ENCODE data around the gene KANSL1. TPM values are rescaled to one million over a fixed set of nuclear protein-coding genes. Genes with fewer than 3 reads are reported as not detected.

KANSL1 gene
- total and polyA plus RNA-seq, 10 of the 15 experiments (the other 5 are each of a cell fraction or from before 2014, with no cell fraction given), result 4.7 to 60.6 (median 28.0) TPM

DNA sequence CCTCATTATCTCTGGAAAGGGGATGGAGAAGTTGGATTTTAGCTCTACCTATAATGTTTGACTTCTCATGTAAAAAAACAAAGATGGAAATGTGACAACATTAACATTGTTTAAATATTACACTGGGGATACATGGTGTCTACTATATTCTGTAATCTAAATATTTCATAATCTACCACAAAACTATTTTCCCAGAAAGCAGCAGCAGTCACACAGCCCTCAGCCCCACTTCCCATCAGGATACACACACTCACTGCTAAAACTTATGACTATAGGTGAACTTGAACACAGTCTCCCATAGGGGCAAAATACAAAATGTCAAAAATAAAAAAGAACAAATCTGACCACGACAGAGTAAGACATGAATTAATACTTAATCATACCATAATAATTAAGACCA lies 95.7 kb downstream of the KANSL1 start:
- no peak for TF ChIP-seq RAD51 (IDR thresholded peaks at IDR 0.05)
- TF ChIP-seq ESRRA (IDR thresholded peaks at IDR 0.05; ENCODE audit: low read length), result no peak
- TF ChIP-seq CHD2 (IDR thresholded peaks at IDR 0.05; ENCODE audit: borderline replicate concordance, low read depth, low read length), result no peak
- no peak for TF ChIP-seq SUPT20H (IDR thresholded peaks at IDR 0.05; ENCODE audit: borderline replicate concordance, control insufficient read depth, low read depth, low read length)
- TF ChIP-seq, protein P1, sequence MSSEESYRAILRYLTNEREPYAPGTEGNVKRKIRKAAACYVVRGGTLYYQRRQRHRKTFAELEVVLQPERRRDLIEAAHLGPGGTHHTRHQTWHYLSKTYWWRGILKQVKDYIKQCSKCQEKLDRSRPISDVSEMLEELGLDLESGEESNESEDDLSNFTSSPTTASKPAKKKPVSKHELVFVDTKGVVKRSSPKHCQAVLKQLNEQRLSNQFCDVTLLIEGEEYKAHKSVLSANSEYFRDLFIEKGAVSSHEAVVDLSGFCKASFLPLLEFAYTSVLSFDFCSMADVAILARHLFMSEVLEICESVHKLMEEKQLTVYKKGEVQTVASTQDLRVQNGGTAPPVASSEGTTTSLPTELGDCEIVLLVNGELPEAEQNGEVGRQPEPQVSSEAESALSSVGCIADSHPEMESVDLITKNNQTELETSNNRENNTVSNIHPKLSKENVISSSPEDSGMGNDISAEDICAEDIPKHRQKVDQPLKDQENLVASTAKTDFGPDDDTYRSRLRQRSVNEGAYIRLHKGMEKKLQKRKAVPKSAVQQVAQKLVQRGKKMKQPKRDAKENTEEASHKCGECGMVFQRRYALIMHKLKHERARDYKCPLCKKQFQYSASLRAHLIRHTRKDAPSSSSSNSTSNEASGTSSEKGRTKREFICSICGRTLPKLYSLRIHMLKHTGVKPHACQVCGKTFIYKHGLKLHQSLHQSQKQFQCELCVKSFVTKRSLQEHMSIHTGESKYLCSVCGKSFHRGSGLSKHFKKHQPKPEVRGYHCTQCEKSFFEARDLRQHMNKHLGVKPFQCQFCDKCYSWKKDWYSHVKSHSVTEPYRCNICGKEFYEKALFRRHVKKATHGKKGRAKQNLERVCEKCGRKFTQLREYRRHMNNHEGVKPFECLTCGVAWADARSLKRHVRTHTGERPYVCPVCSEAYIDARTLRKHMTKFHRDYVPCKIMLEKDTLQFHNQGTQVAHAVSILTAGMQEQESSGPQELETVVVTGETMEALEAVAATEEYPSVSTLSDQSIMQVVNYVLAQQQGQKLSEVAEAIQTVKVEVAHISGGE (CRISPR knock-in tag; IDR thresholded peaks at IDR 0.05), result no peak
- no peak for TF ChIP-seq RELA (IDR thresholded peaks at IDR 0.05; ENCODE audit: borderline replicate concordance, partially characterized antibody)
- no peak for TF ChIP-seq SPI1 (IDR thresholded peaks at IDR 0.05; ENCODE audit: borderline replicate concordance, insufficient read depth, low read depth, low read length)
- 98% methylated on average over 1 of the region's 1 CpG for WGBS (ENCODE audit: insufficient coverage, insufficient replicate concordance, low lambda C conversion rate, missing lambda C conversion rate)
- H3K9ac ChIP-seq (ENCODE audit: control insufficient read depth, insufficient read depth, low read length), result no peak overlapping the region
- no peak for ATAC-seq
- in situ Hi-C loops (cut with MboI), result no loop called here
- H3K4me1 ChIP-seq (ENCODE audit: control insufficient read depth, insufficient read depth, low read length), result peaks cover 19% of the 10 kb centered on the region; the same call in 1 of the 2 replicates
- POLR2A ChIA-PET, result no interaction called here
- no peak overlapping the region for H2AFZ ChIP-seq (ENCODE audit: control insufficient read depth, low read depth, low read length)
- no peak overlapping the region for H3K4me3 ChIP-seq
- no peak overlapping the region for H3K27ac ChIP-seq (ENCODE audit: control insufficient read depth, insufficient read depth)
- intact Hi-C loops (cut with micrococcal nuclease; ENCODE audit: unreplicated experiment), result loop anchor here (5.0 kb wide), 1 partner anchor 35 kb away; no protein-coding TSS in a partner anchor
- no peaks in the 10 kb centered on the region for H3K27me3 ChIP-seq (replicated peaks in 1 of 2; ENCODE audit: control insufficient read depth in 2 of 2, insufficient read depth in 2 of 2, low read length in 1 of 2)
- H3K9me3 ChIP-seq (replicated peaks; ENCODE audit: control insufficient read depth, insufficient read depth, low read length), result no peaks in the 10 kb centered on the region
- CTCF ChIA-PET, result interaction anchor here (1.1 kb wide), 1 partner anchor 9 kb away, joined by 4 read pairs; no protein-coding TSS in a partner anchor
- BruUV-seq (replicated peaks), result no TSS peak
- H4K20me1 ChIP-seq (ENCODE audit: control insufficient read depth, insufficient read depth), result no peaks in the 10 kb centered on the region
- FAIRE-seq, result no peak
- RAD21 ChIA-PET (ENCODE audit: unreplicated experiment), result no interaction called here
- peaks cover 4 to 9% of the 10 kb centered on the region in 2 experiments for H3K36me3 ChIP-seq (ENCODE audit: control insufficient read depth in 2 of 2, insufficient read depth in 2 of 2, low read length in 1 of 2)
- no peak overlapping the region for H3K4me2 ChIP-seq (ENCODE audit: control insufficient read depth, insufficient read depth)
- H3K79me2 ChIP-seq (ENCODE audit: control insufficient read depth, insufficient read depth, low read length), result peaks cover 79% of the 10 kb centered on the region
- no peak for DNase-seq (ENCODE audit: low read depth, low spot score)
- SMC1A ChIA-PET (ENCODE audit: uncharacterized antibody, unreplicated experiment), result interaction anchor here (1.0 to 5.4 kb wide), 6 partner anchors 11 to 116 kb away, joined by 3 to 30 read pairs (median 4); no protein-coding TSS in a partner anchor
